ENCODE data around the gene PTH. TPM values are rescaled to one million over a fixed set of nuclear protein-coding genes. Genes with fewer than 3 reads are reported as not detected.

The PTH gene
- total RNA-seq, 2 donors from 2014 or later = not detected

DNA sequence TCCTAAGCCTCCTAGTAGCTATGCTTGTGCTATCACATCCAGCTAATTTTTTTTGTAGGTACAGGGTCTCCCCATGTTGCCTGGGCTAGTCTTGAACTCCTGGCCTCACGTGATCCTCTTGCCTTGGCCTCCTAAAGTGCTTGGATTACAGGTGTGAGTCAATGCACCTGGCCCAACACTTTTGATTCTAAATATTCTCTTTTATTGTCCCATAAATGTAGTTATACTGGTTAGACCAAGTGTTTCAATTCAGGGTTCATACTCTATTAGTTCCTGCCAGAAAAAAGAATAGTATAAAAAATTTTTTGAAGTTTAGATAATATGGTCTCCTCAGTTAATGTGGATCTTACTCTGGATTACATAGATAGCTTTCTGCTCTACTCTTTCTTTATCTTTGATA lies 6.7 kb upstream of the PTH start:
- Mint-ChIP-seq H3K9me3 (no peaks in the 10 kb centered on the region), H3K27ac (no peak overlapping the region), H3K4me1 (no peaks in the 10 kb centered on the region), H3K4me3 (no peak overlapping the region), H3K27me3 (ENCODE audit: insufficient read depth) (peaks cover 4% of the 10 kb centered on the region), H3K36me3 (ENCODE audit: low read depth) (no peaks in the 10 kb centered on the region)
- Histone ChIP-seq H3K4me1 (ENCODE audit: control insufficient read depth, insufficient read depth, low read length) (no peaks in the 10 kb centered on the region), H3K9ac (ENCODE audit: extremely low read depth, low read length, poor library complexity, severe bottlenecking) (no peak overlapping the region), H3K27ac (ENCODE audit: low read depth, low read length) (no peak overlapping the region), H3K27me3 (ENCODE audit: control insufficient read depth, insufficient read depth, low read length, poor library complexity, severe bottlenecking) (no peaks in the 10 kb centered on the region), H3K4me3 (ENCODE audit: low read length) (no peak overlapping the region), H3K36me3 (ENCODE audit: control insufficient read depth, insufficient read depth, low read length) (no peaks in the 10 kb centered on the region), H3K9me3 (ENCODE audit: control insufficient read depth, low read length) (no peaks in the 10 kb centered on the region)
- 96 to 100% methylated on average over 1 of the region's 1 CpG for WGBS, 2 experiments (ENCODE audit: insufficient coverage in 1 of 2, insufficient read length in 1 of 2)
- no peak for DNase-seq
- TF ChIP-seq, protein P1, sequence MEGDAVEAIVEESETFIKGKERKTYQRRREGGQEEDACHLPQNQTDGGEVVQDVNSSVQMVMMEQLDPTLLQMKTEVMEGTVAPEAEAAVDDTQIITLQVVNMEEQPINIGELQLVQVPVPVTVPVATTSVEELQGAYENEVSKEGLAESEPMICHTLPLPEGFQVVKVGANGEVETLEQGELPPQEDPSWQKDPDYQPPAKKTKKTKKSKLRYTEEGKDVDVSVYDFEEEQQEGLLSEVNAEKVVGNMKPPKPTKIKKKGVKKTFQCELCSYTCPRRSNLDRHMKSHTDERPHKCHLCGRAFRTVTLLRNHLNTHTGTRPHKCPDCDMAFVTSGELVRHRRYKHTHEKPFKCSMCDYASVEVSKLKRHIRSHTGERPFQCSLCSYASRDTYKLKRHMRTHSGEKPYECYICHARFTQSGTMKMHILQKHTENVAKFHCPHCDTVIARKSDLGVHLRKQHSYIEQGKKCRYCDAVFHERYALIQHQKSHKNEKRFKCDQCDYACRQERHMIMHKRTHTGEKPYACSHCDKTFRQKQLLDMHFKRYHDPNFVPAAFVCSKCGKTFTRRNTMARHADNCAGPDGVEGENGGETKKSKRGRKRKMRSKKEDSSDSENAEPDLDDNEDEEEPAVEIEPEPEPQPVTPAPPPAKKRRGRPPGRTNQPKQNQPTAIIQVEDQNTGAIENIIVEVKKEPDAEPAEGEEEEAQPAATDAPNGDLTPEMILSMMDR (conservative IDR thresholded peaks at IDR 0.05) = no peak

DNA sequence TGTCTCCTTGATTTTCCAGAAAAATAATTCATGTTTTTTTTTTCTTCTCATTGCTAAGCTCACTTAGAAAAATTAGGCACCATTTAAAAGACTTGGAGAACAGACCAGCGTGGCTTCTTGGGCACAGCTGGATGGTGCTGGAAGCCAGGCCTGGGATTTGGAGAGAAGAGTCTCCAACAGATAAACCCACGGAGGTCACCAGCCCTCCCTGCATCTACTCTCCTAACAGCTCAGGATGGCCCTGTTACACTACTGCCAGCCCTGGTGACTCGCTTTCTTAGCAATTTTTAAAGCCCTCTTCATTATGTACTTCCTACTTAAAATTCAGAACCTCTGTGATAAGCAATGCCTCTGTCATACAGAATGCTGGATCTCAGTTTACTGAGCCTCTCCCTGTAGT lies 1.7 kb downstream of the PTH start:
- no peaks in the 10 kb centered on the region for H3K27me3 ChIP-seq (ENCODE audit: control insufficient read depth, insufficient read depth, low read length, poor library complexity, severe bottlenecking)
- H3K27ac ChIP-seq (ENCODE audit: low read depth, low read length) = no peak overlapping the region
- H3K9me3 ChIP-seq (ENCODE audit: control insufficient read depth, low read length) = no peaks in the 10 kb centered on the region
- DNase-seq = peak; percentile 51
- WGBS, 2 experiments (ENCODE audit: insufficient coverage in 1 of 2, insufficient read length in 1 of 2) = 59 to 73% methylated on average over 2 to 3 of the region's 3 CpGs
- H3K4me1 ChIP-seq (ENCODE audit: control insufficient read depth, insufficient read depth, low read length) = no peaks in the 10 kb centered on the region
- H3K36me3 ChIP-seq (ENCODE audit: control insufficient read depth, insufficient read depth, low read length) = no peaks in the 10 kb centered on the region
- Mint-ChIP-seq H3K27me3 (ENCODE audit: insufficient read depth) (peaks cover 8% of the 10 kb centered on the region), H3K9me3 (no peaks in the 10 kb centered on the region), H3K4me3 (no peak overlapping the region), H3K27ac (no peak overlapping the region), H3K4me1 (no peaks in the 10 kb centered on the region), H3K36me3 (ENCODE audit: low read depth) (no peaks in the 10 kb centered on the region)
- TF ChIP-seq, protein P1 (conservative IDR thresholded peaks at IDR 0.05) = no peak
- no peak overlapping the region for H3K4me3 ChIP-seq (ENCODE audit: low read length)
- H3K9ac ChIP-seq (ENCODE audit: extremely low read depth, low read length, poor library complexity, severe bottlenecking) = no peak overlapping the region

DNA sequence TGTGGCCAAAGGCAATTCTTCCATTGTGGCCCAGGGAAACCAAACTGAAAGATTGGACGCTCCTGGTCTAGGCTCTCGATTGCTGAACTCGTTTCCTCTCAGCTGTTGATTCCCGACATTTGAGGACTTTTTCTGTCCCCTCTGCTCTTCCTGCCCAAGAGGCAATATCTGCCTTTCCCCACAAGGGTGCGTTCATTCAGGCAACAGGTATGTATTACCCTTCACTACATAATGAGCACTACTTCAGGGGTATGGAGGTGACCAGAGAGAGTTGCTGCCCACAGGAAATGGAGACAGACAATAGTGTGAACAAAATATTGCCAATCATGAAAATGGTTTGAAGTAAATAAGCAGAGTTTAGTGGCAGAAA lies 8.2 kb downstream of the PTH start:
- Histone ChIP-seq H3K27me3 (ENCODE audit: control insufficient read depth, insufficient read depth, low read length, poor library complexity, severe bottlenecking) (no peaks in the 10 kb centered on the region), H3K36me3 (ENCODE audit: control insufficient read depth, insufficient read depth, low read length) (no peaks in the 10 kb centered on the region), H3K4me3 (ENCODE audit: low read length) (no peak overlapping the region), H3K27ac (ENCODE audit: low read depth, low read length) (no peak overlapping the region), H3K9ac (ENCODE audit: extremely low read depth, low read length, poor library complexity, severe bottlenecking) (no peak overlapping the region), H3K9me3 (ENCODE audit: control insufficient read depth, low read length) (no peaks in the 10 kb centered on the region), H3K4me1 (ENCODE audit: control insufficient read depth, insufficient read depth, low read length) (no peaks in the 10 kb centered on the region)
- TF ChIP-seq, protein P1 (conservative IDR thresholded peaks at IDR 0.05) = peak; percentile 66
- H3K4me3 Mint-ChIP-seq = peak overlapping the region; percentile 56
- peak; percentile 81 for DNase-seq
- H3K36me3 Mint-ChIP-seq (ENCODE audit: low read depth) = peaks cover 1% of the 10 kb centered on the region
- 87 to 95% methylated on average over 3 to 5 of the region's 5 CpGs for WGBS, 2 experiments (ENCODE audit: insufficient coverage in 1 of 2, insufficient read length in 1 of 2)
- H3K9me3 Mint-ChIP-seq = peaks cover 38% of the 10 kb centered on the region
- H3K27me3 Mint-ChIP-seq (ENCODE audit: insufficient read depth) = peaks cover 4% of the 10 kb centered on the region
- H3K4me1 Mint-ChIP-seq = peaks cover 3% of the 10 kb centered on the region
- peak overlapping the region; percentile 20 for H3K27ac Mint-ChIP-seq

Measured in endodermal cell (in vitro differentiated cells).